H1 (cell line): ENCODE measurements around the gene RBMS2.

Experiments used
- CBX5 ChIP-seq: fragments of 300-800, 300-1000 bp; sonication (generic); IDR thresholded peaks from 2 replicates; pipeline ENCODE4 v1.7.1; 2016; ENCODE audit warnings: antibody characterized with exemption, low read length, low read depth
- CHD1 ChIP-seq: IDR thresholded peaks from 2 replicates; pipeline ENCODE4 v1.6.1; 2012; ENCODE audit warnings: low read depth, low read length, improper control_type of control experiment
- POLR2A ChIP-seq, 2 experiments: IDR thresholded peaks; 1 replicate in 1 of 2; 2 replicates in 1 of 2; pipeline ENCODE4 v1.6.1; 2011; ENCODE audit warnings: low read depth in 2 of 2, low read length in 2 of 2, mild to moderate bottlenecking in 2 of 2; ENCODE audit errors: control extremely low read depth in 1 of 2
- TCF12 ChIP-seq: IDR thresholded peaks from 2 replicates; pipeline ENCODE4 v1.6.1; 2011; ENCODE audit warnings: low read depth, mild to moderate bottlenecking, low read length
- TF ChIP-seq, protein P1 (sequence below), 3 experiments: IDR thresholded peaks; 1 replicate in 2 of 3; 2 replicates in 1 of 3; pipeline versions ENCODE4 v1.5.1 to v1.6.1; 2011; ENCODE audit warnings: low read length in 3 of 3, mild to moderate bottlenecking in 3 of 3, inconsistent platforms in 2 of 3, low read depth in 1 of 3, moderate library complexity in 1 of 3; ENCODE audit not compliant: insufficient read depth in 1 of 3; ENCODE audit errors: control extremely low read depth in 1 of 3

DNA sequence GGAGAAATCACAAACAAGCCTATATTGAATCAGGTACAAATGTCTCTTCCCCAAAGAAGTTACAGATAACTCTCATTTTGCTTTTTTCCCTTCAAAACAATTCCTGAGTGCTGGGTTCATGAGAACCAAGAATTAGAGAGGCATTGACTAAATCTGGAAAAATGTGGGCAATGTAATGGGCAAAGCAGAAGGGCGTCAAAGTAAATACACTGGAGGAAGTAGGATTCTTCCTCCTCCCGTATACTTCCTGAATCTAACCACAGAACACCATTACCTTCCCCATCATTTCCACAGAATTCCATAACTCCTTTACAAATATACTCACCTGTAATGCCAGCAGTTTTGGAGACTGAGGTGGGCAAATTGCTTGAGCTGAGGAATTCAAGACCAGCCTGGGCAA is 3.0 kb upstream of the RBMS2 start:
- TF ChIP-seq POLR2A (IDR thresholded peaks at IDR 0.05; ENCODE audit: control extremely low read depth in 1 of 2, low read depth in 2 of 2, low read length in 2 of 2) (no peak), CBX5 (no peak), CHD1 (no peak), TCF12 (no peak)
- TF ChIP-seq, protein P1, sequence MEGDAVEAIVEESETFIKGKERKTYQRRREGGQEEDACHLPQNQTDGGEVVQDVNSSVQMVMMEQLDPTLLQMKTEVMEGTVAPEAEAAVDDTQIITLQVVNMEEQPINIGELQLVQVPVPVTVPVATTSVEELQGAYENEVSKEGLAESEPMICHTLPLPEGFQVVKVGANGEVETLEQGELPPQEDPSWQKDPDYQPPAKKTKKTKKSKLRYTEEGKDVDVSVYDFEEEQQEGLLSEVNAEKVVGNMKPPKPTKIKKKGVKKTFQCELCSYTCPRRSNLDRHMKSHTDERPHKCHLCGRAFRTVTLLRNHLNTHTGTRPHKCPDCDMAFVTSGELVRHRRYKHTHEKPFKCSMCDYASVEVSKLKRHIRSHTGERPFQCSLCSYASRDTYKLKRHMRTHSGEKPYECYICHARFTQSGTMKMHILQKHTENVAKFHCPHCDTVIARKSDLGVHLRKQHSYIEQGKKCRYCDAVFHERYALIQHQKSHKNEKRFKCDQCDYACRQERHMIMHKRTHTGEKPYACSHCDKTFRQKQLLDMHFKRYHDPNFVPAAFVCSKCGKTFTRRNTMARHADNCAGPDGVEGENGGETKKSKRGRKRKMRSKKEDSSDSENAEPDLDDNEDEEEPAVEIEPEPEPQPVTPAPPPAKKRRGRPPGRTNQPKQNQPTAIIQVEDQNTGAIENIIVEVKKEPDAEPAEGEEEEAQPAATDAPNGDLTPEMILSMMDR (IDR thresholded peaks at IDR 0.05; ENCODE audit: control extremely low read depth in 1 of 3, insufficient read depth in 1 of 3, low read depth in 1 of 3, low read length in 3 of 3) = no peak
